Renal cortex interstitium (tissue), 15 donors: ENCODE measurements around the gene MAP1B. TPM values are rescaled to one million over a fixed set of nuclear protein-coding genes. Genes with fewer than 3 reads are reported as not detected.

Source experiments
- DNase-seq, 11 donors: peaks; one replicate each; pipeline ENCODE4 v3.0.0-alpha.2; 2013; ENCODE audit warnings: low read depth in 9 of 11, low spot score in 4 of 11; ENCODE audit errors: extremely low read depth in 1 of 11
- long read RNA-seq, 16 experiments: transcript quantifications; one replicate each; lab custom pipeline, GENCODE V29; 2026
- polyA plus RNA-seq, 3 donors: library from polyadenylated mRNA; unstranded; fragments of 120-200 nt; gene quantifications; one replicate each; pipeline ENCODE4 v1.2.1, GENCODE V29; 2013; ENCODE audit not compliant: insufficient read length in 3 of 3

MAP1B gene
- polyA plus RNA-seq: 10 to 100 TPM; 13.6 to 17.7 (median 16.5) TPM
- long read RNA-seq, donor 1: 0 reads
- long read RNA-seq, donor 2: 0 reads
- long read RNA-seq, donor 3, partial matches to known transcripts: 43 of 43 reads
- long read RNA-seq, donor 3, other reads (novel, unspliced or antisense): 0 of 43 reads
- long read RNA-seq, donor 4: 0 reads
- long read RNA-seq, donor 5: 0 reads
- long read RNA-seq, donor 6: 0 reads
- long read RNA-seq, donor 7, partial matches to known transcripts: 10 of 10 reads
- long read RNA-seq, donor 7, other reads (novel, unspliced or antisense): 0 of 10 reads
- long read RNA-seq, donor 8: 0 reads
- long read RNA-seq, donor 9: 0 reads
- long read RNA-seq, donor 10, partial matches to known transcripts: 18 of 18 reads
- long read RNA-seq, donor 10, other reads (novel, unspliced or antisense): 0 of 18 reads
- long read RNA-seq, donor 11, partial matches to known transcripts: 30 of 45 reads
- long read RNA-seq, donor 11, other reads (novel, unspliced or antisense): 15 of 45 reads
- long read RNA-seq, donor 12: 0 reads
- long read RNA-seq, donor 13: 0 reads
- long read RNA-seq, donor 14: 0 reads
- long read RNA-seq, donor 15: 0 reads
- long read RNA-seq, donor 16: 0 reads

DNA sequence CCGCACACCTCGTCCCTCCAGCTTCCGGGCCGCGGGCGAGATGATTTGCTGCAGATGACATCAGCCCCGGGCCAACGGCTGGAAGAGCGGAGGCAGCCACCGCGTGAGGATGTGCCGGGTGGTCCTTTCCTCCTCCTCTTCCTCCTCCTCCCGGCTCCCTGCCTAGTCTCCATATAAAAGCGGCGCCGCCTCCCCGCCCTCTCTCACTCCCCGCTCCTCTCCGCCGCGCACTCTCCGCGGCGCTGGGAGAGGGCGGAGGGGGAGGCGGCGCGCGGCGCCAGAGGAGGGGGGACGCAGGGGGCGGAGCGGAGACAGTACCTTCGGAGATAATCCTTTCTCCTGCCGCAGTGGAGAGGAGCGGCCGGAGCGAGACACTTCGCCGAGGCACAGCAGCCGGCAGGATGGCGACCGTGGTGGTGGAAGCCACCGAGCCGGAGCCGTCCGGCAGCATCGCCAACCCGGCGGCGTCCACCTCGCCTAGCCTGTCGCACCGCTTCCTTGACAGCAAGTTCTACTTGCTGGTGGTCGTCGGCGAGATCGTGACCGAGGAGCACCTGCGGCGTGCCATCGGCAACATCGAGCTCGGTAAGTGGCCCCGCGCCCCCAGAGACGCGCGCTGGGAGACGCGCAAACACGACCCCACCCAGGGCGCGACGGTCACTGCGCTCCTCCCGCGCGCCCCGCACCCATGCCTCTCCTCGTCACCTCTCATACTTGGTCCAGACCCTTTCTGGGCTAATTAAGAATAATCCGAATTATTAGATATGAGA lies at the start of gene MAP1B:
Gene MAP1B (plus strand): TSS at position 345 of the 770 bp plus-strand sequence. CDS start 57 bp downstream, at position 402.
- peak; percentile 39 to 72 (median 68) for DNase-seq

GRCh38 chr5:72057816-72058215 lies 49.5 kb upstream of the MAP1B start:
- no peak for DNase-seq

- DNase-seq: peak in 10 of 11 donors; percentile 25 to 50 (median 40)
These were observed 44.0 kb upstream of the MAP1B start for GRCh38 chr5:72063219-72063819.

GRCh38 chr5:72064801-72065570 lies 42.3 kb upstream of the MAP1B start:
- DNase-seq: no peak

GRCh38 chr5:72065751-72066255 lies 41.5 kb upstream of the MAP1B start:
- peak in 8 of 11 donors; percentile 5 to 26 (median 16) for DNase-seq

DNA sequence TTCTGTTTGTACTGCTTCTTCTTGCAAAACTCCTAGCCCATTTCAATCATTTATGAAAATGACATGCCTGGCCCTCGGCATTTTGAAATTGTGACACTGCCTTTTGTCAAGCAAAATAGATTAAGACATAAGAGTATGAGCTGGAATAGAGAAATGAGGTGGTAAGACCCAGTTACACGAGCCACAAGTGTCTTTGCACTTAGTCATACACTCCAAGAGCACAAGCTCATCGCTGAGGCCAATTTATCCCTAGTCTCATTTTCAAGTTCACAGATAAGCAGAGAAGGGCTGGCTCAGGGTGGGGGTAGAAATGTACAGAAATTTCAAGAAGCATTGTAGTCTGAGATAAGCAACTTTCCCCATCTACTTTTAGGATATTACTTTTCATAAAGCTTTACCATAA lies 40.6 kb upstream of the MAP1B start:
- DNase-seq: no peak

DNA sequence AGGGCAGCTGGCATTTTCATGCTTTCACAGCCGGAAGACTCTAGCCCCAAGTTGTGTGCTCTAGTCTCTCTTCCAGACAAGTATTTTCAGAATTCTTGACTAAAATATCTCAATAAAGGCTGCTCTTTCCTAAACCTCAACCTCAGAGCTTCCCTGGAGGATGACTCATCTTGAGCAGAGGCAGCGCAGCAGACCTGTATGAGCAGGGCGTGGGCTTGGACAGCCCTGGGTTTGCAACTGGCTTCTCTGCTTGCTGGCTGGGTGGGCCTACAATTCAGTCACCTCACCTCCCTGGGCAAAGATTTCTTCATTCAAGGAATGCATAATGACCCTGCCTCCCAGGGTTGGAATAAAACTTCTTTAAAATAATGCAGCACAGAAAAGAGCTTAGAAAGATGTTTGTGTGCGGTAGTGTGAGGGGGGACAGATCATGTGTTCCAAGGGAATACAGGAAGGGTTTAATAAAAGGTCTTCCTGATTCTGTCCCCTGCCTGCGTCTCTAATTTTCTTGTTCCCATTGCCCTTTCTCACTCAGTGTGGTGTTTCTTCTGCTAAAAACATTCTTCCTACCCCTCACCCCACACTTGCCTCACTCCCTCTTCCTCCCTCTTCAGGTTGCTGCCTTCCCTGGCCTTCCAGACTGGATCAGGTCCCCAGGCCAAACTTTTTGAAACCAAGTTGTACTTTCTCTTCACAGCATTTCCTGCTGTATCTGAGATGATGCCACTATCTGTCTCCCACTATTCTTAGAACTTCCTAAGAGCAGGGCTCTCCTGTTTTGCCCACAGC lies 39.4 kb upstream of the MAP1B start:
- no peak for DNase-seq

DNA sequence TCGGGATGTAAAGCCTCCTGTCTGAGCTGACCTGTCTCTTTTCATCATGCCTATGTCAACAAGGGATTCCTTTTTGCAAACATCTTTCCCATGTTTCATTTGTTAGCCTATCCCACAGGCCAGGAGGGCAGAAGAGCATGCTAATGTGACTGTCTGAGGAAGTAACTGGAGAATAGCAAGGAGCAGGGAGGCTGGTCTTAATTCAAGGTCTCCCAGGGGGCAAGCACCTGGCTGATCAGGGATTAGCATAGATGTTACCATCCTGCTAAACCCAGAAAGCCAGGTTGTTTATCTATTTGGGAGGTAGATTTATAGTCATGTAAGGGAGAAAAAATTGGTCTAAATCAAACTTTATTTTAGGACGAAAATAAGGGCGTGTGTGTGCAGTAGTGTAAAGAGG lies 36.7 kb upstream of the MAP1B start:
- no peak for DNase-seq

DNA sequence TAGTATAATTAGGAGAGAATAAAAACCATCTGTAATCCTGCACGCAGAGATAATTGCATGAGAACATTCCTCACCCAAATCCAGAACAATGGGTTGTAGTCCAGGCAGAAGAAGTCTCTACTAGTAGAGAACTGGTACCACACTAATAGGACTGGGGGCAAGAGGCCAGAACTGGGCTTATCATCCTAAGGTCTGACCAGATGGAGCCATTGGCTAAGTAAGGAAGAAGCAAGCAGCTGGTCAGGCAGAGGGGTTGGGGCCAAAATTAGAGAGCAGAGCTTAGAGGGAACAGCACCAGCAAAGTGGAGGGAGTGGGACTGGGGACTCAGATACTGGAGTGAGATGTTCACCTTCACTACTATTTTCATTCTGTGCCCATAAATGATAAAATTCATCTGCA lies 35.4 kb upstream of the MAP1B start:
- DNase-seq: no peak

GRCh38 chr5:72074251-72074650 lies 33.0 kb upstream of the MAP1B start:
- DNase-seq: no peak

DNA sequence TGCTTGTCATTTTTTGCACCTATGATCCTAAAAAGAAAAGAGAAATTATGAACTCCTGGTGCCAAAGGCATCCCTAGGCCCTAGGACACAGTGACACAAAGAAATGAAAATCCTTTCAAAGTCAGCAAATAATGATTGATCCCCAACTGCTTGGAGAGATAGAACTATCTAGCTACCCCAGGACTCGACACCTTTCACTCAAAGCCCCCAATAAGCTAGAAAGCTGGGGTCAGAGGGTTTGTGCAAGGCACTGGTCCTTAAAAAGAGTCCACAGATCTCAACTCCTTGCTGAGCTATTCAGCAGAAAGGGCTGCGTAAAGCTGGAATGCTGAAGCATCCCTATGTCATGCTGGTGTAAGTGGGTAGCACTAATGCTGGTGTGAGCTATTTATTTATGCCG lies 31.8 kb upstream of the MAP1B start:
- DNase-seq: no peak

- no peak for DNase-seq
These were observed 30.5 kb upstream of the MAP1B start for GRCh38 chr5:72076621-72077300.

GRCh38 chr5:72077390-72077789 lies 29.9 kb upstream of the MAP1B start:
- DNase-seq: no peak

GRCh38 chr5:72079288-72079687 lies 28.0 kb upstream of the MAP1B start:
- no peak for DNase-seq

GRCh38 chr5:72082048-72082447 lies 25.2 kb upstream of the MAP1B start:
- DNase-seq: no peak

DNA sequence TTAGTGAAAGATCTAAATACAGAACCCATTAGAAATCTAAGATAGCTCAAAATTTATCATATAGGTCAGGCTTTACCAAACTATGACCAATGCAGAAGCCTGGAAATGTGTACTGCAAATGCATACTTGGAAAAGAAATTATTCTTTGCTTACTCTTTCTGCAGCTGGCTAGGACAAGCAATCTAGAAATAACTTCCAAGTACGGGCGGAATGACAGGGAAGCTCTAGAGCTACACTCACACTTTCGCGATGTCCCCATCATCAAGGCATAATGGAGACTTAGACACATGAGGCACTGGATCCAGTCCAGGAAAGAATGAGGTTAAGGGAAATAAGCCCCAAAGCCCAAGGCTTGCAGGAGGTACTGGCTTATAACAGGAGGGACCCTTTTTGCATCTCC lies 22.4 kb upstream of the MAP1B start:
- no peak for DNase-seq

DNA sequence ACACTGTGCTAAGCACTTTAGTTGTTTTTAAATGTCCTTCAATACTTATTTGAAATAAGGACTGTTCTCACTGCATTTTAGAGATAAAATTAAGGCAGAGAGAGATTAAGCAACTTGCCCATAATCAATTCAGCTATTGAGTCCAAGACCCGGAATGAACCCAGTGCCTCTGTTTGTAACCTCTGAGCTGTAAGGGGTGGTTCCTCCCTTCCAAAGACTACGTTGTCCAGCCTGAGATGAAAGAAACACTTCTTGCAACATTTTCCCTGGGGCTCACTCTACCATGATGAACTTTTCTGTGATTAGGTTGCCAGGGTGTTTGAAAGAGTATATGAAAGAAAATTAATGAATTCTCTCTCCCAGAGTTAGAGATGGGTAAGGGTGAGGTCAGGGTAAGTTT lies 22.0 kb upstream of the MAP1B start:
- no peak for DNase-seq
